SU-DHL-6 (cell line): Measurements from ENCODE around the gene TCF19.

Source experiments
- EZH2phosphoT487 ChIP-seq: fragments of 200-600 bp; sonication (generic), shearing (Covaris generic); conservative IDR thresholded peaks from 2 replicates; pipeline ENCODE4 v1.6.1; 2018; ENCODE audit warnings: mild to moderate bottlenecking, antibody characterized with exemption, low read length, moderate library complexity, mixed read lengths
- TF ChIP-seq, protein P1 (sequence below): fragments of 200-600 bp; sonication (generic); IDR thresholded peaks from one replicate; pipeline ENCODE4 v1.5.1; 2017; ENCODE audit warnings: antibody characterized with exemption, mild to moderate bottlenecking, low read length, moderate library complexity; ENCODE audit not compliant: insufficient read depth, poor library complexity, severe bottlenecking

DNA sequence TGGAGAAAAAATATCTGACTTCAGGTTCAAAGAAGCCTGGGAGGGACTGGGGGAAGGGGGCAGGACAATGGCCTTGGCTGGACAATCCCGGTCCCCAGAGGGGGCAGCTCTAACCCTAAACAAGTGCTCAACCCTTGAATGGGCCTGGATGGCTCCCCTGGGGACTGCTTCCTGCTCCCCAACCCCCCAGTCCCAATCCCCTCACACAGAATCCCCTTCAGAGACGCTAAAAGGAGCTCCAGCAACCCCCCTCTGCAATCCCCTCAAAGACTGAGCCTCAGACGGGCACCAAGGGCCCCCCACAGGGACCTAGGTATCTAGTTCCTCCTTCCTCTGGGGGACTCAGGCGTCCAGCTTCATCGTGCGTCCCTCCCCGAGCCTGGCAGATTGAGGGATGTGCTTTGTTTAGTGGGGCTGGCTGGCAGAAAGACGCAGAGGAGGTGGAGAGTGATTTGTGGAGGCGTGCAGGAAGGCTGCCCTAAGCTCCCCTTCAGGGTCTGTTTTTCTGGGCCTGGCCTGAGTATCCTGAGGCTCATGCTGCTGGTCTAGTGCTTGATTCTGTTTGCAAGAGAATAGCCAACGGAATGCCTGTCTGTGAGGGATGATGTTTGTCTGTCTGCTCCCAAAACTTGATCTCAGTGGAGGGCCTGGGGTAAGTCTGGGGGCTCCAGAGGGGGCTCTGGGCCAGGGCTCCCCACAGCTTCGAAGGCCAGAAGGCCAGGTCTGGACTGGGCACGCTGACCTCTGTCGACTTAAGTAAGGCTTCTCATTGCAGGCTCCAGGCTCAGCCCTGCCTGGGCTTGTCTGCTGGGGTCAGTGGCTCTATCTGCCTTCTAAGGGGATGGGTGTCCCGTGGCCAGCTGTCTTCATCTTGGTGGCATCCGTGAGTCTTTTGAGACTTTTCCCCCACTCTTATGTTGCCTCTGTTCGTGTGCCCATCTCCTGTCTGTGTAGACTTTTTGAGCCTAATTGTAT, 13.8 kb downstream of the TCF19 start:
- TF ChIP-seq, protein P1, sequence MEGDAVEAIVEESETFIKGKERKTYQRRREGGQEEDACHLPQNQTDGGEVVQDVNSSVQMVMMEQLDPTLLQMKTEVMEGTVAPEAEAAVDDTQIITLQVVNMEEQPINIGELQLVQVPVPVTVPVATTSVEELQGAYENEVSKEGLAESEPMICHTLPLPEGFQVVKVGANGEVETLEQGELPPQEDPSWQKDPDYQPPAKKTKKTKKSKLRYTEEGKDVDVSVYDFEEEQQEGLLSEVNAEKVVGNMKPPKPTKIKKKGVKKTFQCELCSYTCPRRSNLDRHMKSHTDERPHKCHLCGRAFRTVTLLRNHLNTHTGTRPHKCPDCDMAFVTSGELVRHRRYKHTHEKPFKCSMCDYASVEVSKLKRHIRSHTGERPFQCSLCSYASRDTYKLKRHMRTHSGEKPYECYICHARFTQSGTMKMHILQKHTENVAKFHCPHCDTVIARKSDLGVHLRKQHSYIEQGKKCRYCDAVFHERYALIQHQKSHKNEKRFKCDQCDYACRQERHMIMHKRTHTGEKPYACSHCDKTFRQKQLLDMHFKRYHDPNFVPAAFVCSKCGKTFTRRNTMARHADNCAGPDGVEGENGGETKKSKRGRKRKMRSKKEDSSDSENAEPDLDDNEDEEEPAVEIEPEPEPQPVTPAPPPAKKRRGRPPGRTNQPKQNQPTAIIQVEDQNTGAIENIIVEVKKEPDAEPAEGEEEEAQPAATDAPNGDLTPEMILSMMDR: no peak
- no peak for TF ChIP-seq EZH2phosphoT487
